ENCODE data around the gene WFDC10B.

DNA sequence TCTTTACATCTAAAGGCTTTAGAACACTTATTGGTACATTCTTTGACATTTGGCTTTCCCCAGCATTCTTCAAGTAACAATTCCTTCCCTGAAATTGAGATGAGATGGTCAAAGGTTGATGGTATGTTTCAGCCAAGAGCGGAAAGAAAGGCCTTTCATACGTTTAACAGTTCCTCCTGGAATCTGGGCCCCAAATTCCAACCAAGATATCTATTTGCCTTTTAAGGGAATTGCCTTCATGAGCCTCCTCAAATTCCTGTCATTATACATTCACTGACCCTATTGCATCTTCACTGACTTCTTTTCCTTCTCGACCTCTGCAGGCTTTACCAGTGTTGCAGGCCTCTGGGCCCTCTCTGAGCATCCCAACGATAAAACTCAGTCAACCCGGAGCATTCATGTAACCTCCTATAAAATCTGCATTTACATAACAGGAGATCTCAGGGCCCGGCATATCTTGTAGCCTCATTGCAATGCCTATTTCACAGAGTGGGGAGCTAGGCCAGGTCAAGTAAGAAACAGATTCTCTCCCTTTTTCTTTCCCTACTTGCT lies 55.4 kb downstream of the WFDC10B start:
- TF ChIP-seq HDGF (IDR thresholded peaks at IDR 0.05; ENCODE audit: borderline replicate concordance): no peak
- TF ChIP-seq BHLHE40 (IDR thresholded peaks at IDR 0.05; ENCODE audit: borderline replicate concordance): no peak
- TF ChIP-seq FOXK2 (IDR thresholded peaks at IDR 0.05): no peak
- TF ChIP-seq ARNT (IDR thresholded peaks at IDR 0.05): no peak
- TF ChIP-seq TARDBP (IDR thresholded peaks at IDR 0.05): no peak
- no peak for TF ChIP-seq SP1 (IDR thresholded peaks at IDR 0.05)
- TF ChIP-seq FOXM1 (IDR thresholded peaks at IDR 0.05; ENCODE audit: borderline replicate concordance): no peak
- TF ChIP-seq, protein P1, sequence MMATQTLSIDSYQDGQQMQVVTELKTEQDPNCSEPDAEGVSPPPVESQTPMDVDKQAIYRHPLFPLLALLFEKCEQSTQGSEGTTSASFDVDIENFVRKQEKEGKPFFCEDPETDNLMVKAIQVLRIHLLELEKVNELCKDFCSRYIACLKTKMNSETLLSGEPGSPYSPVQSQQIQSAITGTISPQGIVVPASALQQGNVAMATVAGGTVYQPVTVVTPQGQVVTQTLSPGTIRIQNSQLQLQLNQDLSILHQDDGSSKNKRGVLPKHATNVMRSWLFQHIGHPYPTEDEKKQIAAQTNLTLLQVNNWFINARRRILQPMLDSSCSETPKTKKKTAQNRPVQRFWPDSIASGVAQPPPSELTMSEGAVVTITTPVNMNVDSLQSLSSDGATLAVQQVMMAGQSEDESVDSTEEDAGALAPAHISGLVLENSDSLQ (IDR thresholded peaks at IDR 0.05): no peak
- TF ChIP-seq NFRKB (IDR thresholded peaks at IDR 0.05): no peak
